HUES64 (cell line): ENCODE data around the gene THRA.

Experiments
- H3K27ac ChIP-seq: 2 replicates; pipeline ENCODE4 v1.7.0; 2013; ENCODE audit warnings: low read depth, low read length, inconsistent platforms
- H3K27me3 ChIP-seq: 2 replicates; pipeline ENCODE4 v1.6.1; 2013; ENCODE audit warnings: mild to moderate bottlenecking, low read length; ENCODE audit not compliant: insufficient read depth
- H3K36me3 ChIP-seq: 2 replicates; pipeline ENCODE4 v1.6.1; 2013; ENCODE audit warnings: mild to moderate bottlenecking, low read length; ENCODE audit not compliant: insufficient read depth
- H3K4me1 ChIP-seq: 2 replicates; pipeline ENCODE4 v1.6.1; 2013; ENCODE audit warnings: mild to moderate bottlenecking, low read length, moderate library complexity; ENCODE audit not compliant: insufficient read depth
- H3K4me3 ChIP-seq: 2 replicates; pipeline ENCODE4 v1.5.1; 2013; ENCODE audit warnings: mild to moderate bottlenecking, low read length, moderate library complexity
- H3K9ac ChIP-seq: 2 replicates; pipeline ENCODE4 v1.6.1; 2013; ENCODE audit warnings: mild to moderate bottlenecking, low read depth, low read length
- H3K9me3 ChIP-seq: 2 replicates; pipeline ENCODE4 v1.6.1; 2013; ENCODE audit warnings: low read depth, low read length; ENCODE audit not compliant: insufficient read depth
- WGBS: fragments of 150-250, 120-280 bp; methylation state at CpG from one replicate; pipeline ENCODE4 v1.1.7; 2013; ENCODE audit warnings: missing lambda C conversion rate; 5-methylcytosine and 5-hydroxymethylcytosine counted together

THRA gene

GRCh38 chr17:40021451-40021971 lies 41.3 kb upstream of the THRA start:
- 90% methylated on average over 9 of the region's 9 CpGs for WGBS
- H3K9me3 ChIP-seq, result no peaks in the 10 kb centered on the region
- H3K27ac ChIP-seq, result no peak overlapping the region
- H3K4me1 ChIP-seq, result peaks cover 14% of the 10 kb centered on the region
- peaks cover 66% of the 10 kb centered on the region for H3K36me3 ChIP-seq
- H3K4me3 ChIP-seq, result no peak overlapping the region
- no peak overlapping the region for H3K9ac ChIP-seq
- H3K27me3 ChIP-seq, result no peaks in the 10 kb centered on the region

GRCh38 chr17:40022497-40022896 lies 40.3 kb upstream of the THRA start:
- Histone ChIP-seq H3K36me3 (peaks cover 70% of the 10 kb centered on the region), H3K4me3 (no peak overlapping the region), H3K27ac (no peak overlapping the region), H3K9me3 (no peaks in the 10 kb centered on the region), H3K9ac (no peak overlapping the region), H3K4me1 (peaks cover 14% of the 10 kb centered on the region), H3K27me3 (no peaks in the 10 kb centered on the region)
- WGBS, result 95% methylated on average over 9 of the region's 9 CpGs

GRCh38 chr17:40022961-40023541 lies 39.7 kb upstream of the THRA start:
- Histone ChIP-seq H3K36me3 (peaks cover 70% of the 10 kb centered on the region), H3K4me1 (peaks cover 10% of the 10 kb centered on the region), H3K9me3 (no peaks in the 10 kb centered on the region), H3K9ac (no peak overlapping the region), H3K27ac (no peak overlapping the region), H3K4me3 (no peak overlapping the region), H3K27me3 (no peaks in the 10 kb centered on the region)
- WGBS, result 92% methylated on average over 19 of the region's 19 CpGs

- H3K27ac ChIP-seq, result no peak overlapping the region
- peaks cover 76% of the 10 kb centered on the region for H3K36me3 ChIP-seq
- no peaks in the 10 kb centered on the region for H3K9me3 ChIP-seq
- H3K4me1 ChIP-seq, result peaks cover 5% of the 10 kb centered on the region
- H3K27me3 ChIP-seq, result no peaks in the 10 kb centered on the region
- no peak overlapping the region for H3K9ac ChIP-seq
- 88% methylated on average over 10 of the region's 10 CpGs for WGBS
- H3K4me3 ChIP-seq, result no peak overlapping the region
Measured at GRCh38 chr17:40023590-40024292, 39.0 kb upstream of the THRA start.

GRCh38 chr17:40024901-40025300 lies 37.9 kb upstream of the THRA start:
- H3K4me1 ChIP-seq, result no peaks in the 10 kb centered on the region; the same call in 1 of the 2 replicates
- peaks cover 78% of the 10 kb centered on the region for H3K36me3 ChIP-seq
- no peak overlapping the region for H3K9ac ChIP-seq
- no peak overlapping the region for H3K4me3 ChIP-seq
- H3K27me3 ChIP-seq, result no peaks in the 10 kb centered on the region
- no peaks in the 10 kb centered on the region for H3K9me3 ChIP-seq
- no peak overlapping the region for H3K27ac ChIP-seq
- WGBS, result 92% methylated on average over 8 of the region's 8 CpGs

- no peaks in the 10 kb centered on the region for H3K9me3 ChIP-seq
- no peaks in the 10 kb centered on the region; the same call in 1 of the 2 replicates for H3K4me1 ChIP-seq
- WGBS, result 98% methylated on average over 2 of the region's 2 CpGs
- H3K4me3 ChIP-seq, result no peak overlapping the region
- H3K36me3 ChIP-seq, result peaks cover 72% of the 10 kb centered on the region
- H3K27ac ChIP-seq, result no peak overlapping the region
- H3K27me3 ChIP-seq, result no peaks in the 10 kb centered on the region
- no peak overlapping the region for H3K9ac ChIP-seq
Measured at GRCh38 chr17:40025559-40025958, 37.2 kb upstream of the THRA start.

- no peak overlapping the region for H3K27ac ChIP-seq
- H3K4me1 ChIP-seq, result no peaks in the 10 kb centered on the region; the same call in 1 of the 2 replicates
- WGBS, result 96% methylated on average over 22 of the region's 22 CpGs
- peaks cover 75% of the 10 kb centered on the region for H3K36me3 ChIP-seq
- H3K4me3 ChIP-seq, result no peak overlapping the region
- H3K9me3 ChIP-seq, result no peaks in the 10 kb centered on the region
- no peaks in the 10 kb centered on the region for H3K27me3 ChIP-seq
- no peak overlapping the region for H3K9ac ChIP-seq
Measured at GRCh38 chr17:40025991-40026815, 36.6 kb upstream of the THRA start.

GRCh38 chr17:40026816-40027613 lies 35.8 kb upstream of the THRA start:
- no peak overlapping the region; the same call in 1 of the 2 replicates for H3K27ac ChIP-seq
- no peaks in the 10 kb centered on the region for H3K27me3 ChIP-seq
- H3K4me1 ChIP-seq, result no peaks in the 10 kb centered on the region; the same call in 1 of the 2 replicates
- no peak overlapping the region for H3K4me3 ChIP-seq
- WGBS, result 57% methylated on average over 33 of the region's 33 CpGs
- peaks cover 76% of the 10 kb centered on the region for H3K36me3 ChIP-seq
- H3K9me3 ChIP-seq, result no peaks in the 10 kb centered on the region
- H3K9ac ChIP-seq, result no peak overlapping the region

GRCh38 chr17:40027614-40028012 lies 35.2 kb upstream of the THRA start:
- Histone ChIP-seq H3K27ac (no peak overlapping the region; the same call in 1 of the 2 replicates), H3K27me3 (no peaks in the 10 kb centered on the region), H3K36me3 (peaks cover 76% of the 10 kb centered on the region), H3K4me1 (no peaks in the 10 kb centered on the region; the same call in 1 of the 2 replicates), H3K4me3 (no peak overlapping the region), H3K9me3 (no peaks in the 10 kb centered on the region), H3K9ac (no peak overlapping the region)
- 92% methylated on average over 4 of the region's 5 CpGs for WGBS

GRCh38 chr17:40028595-40028994 lies 34.2 kb upstream of the THRA start:
- Histone ChIP-seq H3K27me3 (no peaks in the 10 kb centered on the region), H3K36me3 (peaks cover 76% of the 10 kb centered on the region), H3K9me3 (no peaks in the 10 kb centered on the region), H3K27ac (no peak overlapping the region), H3K4me3 (no peak overlapping the region), H3K9ac (no peak overlapping the region), H3K4me1 (no peaks in the 10 kb centered on the region; the same call in 1 of the 2 replicates)
- WGBS, result 94% methylated on average over 13 of the region's 13 CpGs
